GM23338 (cell line): Measurements from ENCODE around the gene NRBP1. TPM values are rescaled to one million over a fixed set of nuclear protein-coding genes. Genes with fewer than 3 reads are reported as not detected.

ENCODE experiments used
- ATAC-seq: fragments of 200-7000 bp; cut with Tn5 transposase; 3 replicates; pipeline ENCODE4 v1.9.1; 2020
- DNase-seq: peaks from one replicate; pipeline ENCODE4 v3.0.0-alpha.2; 2015; ENCODE audit warnings: low spot score
- H2AFZ ChIP-seq: fragments of 200-600 bp; sonication (generic); 2 replicates; pipeline ENCODE4 v1.8.0; 2016; ENCODE audit warnings: antibody characterized with exemption, mild to moderate bottlenecking, moderate library complexity
- H3F3A ChIP-seq: fragments of 200-600 bp; sonication (generic); replicated peaks from 2 replicates; pipeline ENCODE4 v1.8.0; 2017; ENCODE audit warnings: antibody characterized with exemption, mixed run types, low read depth
- H3K27ac ChIP-seq: fragments of 200-600 bp; sonication (generic); 2 replicates; pipeline ENCODE4 v1.6.1; 2016; ENCODE audit warnings: low read depth
- H3K27me3 ChIP-seq: fragments of 200-600 bp; sonication (generic); 2 replicates; pipeline ENCODE4 v1.8.0; 2016; ENCODE audit warnings: mild to moderate bottlenecking, mixed run types, moderate library complexity; ENCODE audit not compliant: insufficient read depth
- H3K36me3 ChIP-seq: fragments of 200-600 bp; sonication (generic); 2 replicates; pipeline ENCODE4 v1.8.0; 2016; ENCODE audit warnings: mild to moderate bottlenecking; ENCODE audit not compliant: insufficient read depth
- H3K4me1 ChIP-seq: fragments of 200-600 bp; sonication (generic); 2 replicates; pipeline ENCODE4 v1.8.0; 2016; ENCODE audit warnings: mild to moderate bottlenecking, moderate library complexity; ENCODE audit not compliant: insufficient read depth
- H3K4me2 ChIP-seq: fragments of 200-600 bp; sonication (generic); 2 replicates; pipeline ENCODE4 v1.7.1; 2017; ENCODE audit warnings: mixed run types
- H3K4me3 ChIP-seq: fragments of 200-600 bp; sonication (generic); 2 replicates; pipeline ENCODE4 v1.6.1; 2016; ENCODE audit warnings: mixed run types
- H3K79me2 ChIP-seq: fragments of 200-600 bp; sonication (generic); replicated peaks from 2 replicates; pipeline ENCODE4 v1.8.0; 2017; ENCODE audit warnings: mild to moderate bottlenecking; ENCODE audit not compliant: insufficient read depth
- H3K9me2 ChIP-seq: fragments of 200-600 bp; sonication (generic); 2 replicates; pipeline ENCODE4 v1.8.0; 2017; ENCODE audit not compliant: insufficient read depth
- H4K20me1 ChIP-seq: fragments of 200-600 bp; sonication (generic); replicated peaks from 2 replicates; pipeline ENCODE4 v1.8.0; 2017; ENCODE audit warnings: mild to moderate bottlenecking; ENCODE audit not compliant: insufficient read depth
- H3K27ac Mint-ChIP-seq: 2 replicates; pipeline ENCODE4 v1.8.0; 2020; ENCODE audit warnings: inconsistent platforms, mild to moderate bottlenecking, moderate library complexity, mixed read lengths
- H3K27me3 Mint-ChIP-seq: 3 replicates; pipeline ENCODE4 v1.8.0; 2022; ENCODE audit warnings: low read depth, mild to moderate bottlenecking, moderate library complexity, mixed read lengths, inconsistent platforms; ENCODE audit not compliant: insufficient read depth, poor library complexity
- H3K36me3 Mint-ChIP-seq: 3 replicates; pipeline ENCODE4 v1.8.0; 2021; ENCODE audit warnings: low read depth, mild to moderate bottlenecking, inconsistent platforms, moderate library complexity, mixed read lengths
- H3K4me1 Mint-ChIP-seq: 3 replicates; pipeline ENCODE4 v1.8.0; 2020; ENCODE audit warnings: mild to moderate bottlenecking, inconsistent platforms, mixed read lengths
- H3K4me3 Mint-ChIP-seq: 3 replicates; pipeline ENCODE4 v1.8.0; 2021; ENCODE audit warnings: moderate library complexity, mild to moderate bottlenecking, inconsistent platforms, mixed read lengths
- H3K9me3 Mint-ChIP-seq: 3 replicates; pipeline ENCODE4 v1.8.0; 2020; ENCODE audit warnings: moderate library complexity, mild to moderate bottlenecking, inconsistent platforms, mixed read lengths
- CREB1 ChIP-seq: fragments of 250-450 bp; sonication (Bioruptor Pico); IDR thresholded peaks from 2 replicates; pipeline ENCODE4 v1.5.0; 2020; ENCODE audit warnings: low read depth, mild to moderate bottlenecking, moderate library complexity
- CTCF ChIP-seq, 2 experiments: fragments of 200-600 bp in 1 of 2; sonication (generic) in 1 of 2; conservative IDR thresholded peaks; 2 replicates each; pipeline versions ENCODE4 v1.5.1 to v1.6.1; 2016 to 2017; ENCODE audit warnings: antibody characterized with exemption in 2 of 2, low read depth in 2 of 2, mild to moderate bottlenecking in 2 of 2, moderate library complexity in 1 of 2
- EZH2 ChIP-seq: fragments of 200-600 bp; sonication (generic); IDR thresholded peaks from one replicate; pipeline ENCODE4 v1.8.0; 2017; ENCODE audit warnings: antibody characterized with exemption, mild to moderate bottlenecking, low read depth; ENCODE audit not compliant: unreplicated experiment
- EZH2phosphoT487 ChIP-seq: fragments of 200-600 bp; sonication (generic); IDR thresholded peaks from one replicate; pipeline ENCODE4 v1.8.1; 2018; ENCODE audit warnings: antibody characterized with exemption; ENCODE audit not compliant: unreplicated experiment
- NANOG ChIP-seq: IDR thresholded peaks from 2 replicates; pipeline ENCODE4 v1.6.1; 2016; ENCODE audit warnings: antibody characterized with exemption, borderline replicate concordance
- STAT1 ChIP-seq: IDR thresholded peaks from one replicate; pipeline ENCODE4 v1.6.1; 2016; ENCODE audit warnings: antibody characterized with exemption; ENCODE audit not compliant: unreplicated experiment
- ZNF114 ChIP-seq: fragments of 250-450 bp; sonication (Bioruptor Pico); IDR thresholded peaks from 2 replicates; pipeline ENCODE4 v1.5.0; 2020; ENCODE audit warnings: mild to moderate bottlenecking, moderate library complexity
- polyA plus RNA-seq: library from polyadenylated mRNA; unstranded; fragments of >200 nt; fragmentation: Nextera tagmentation; extraction: Ambion mirVana; gene quantifications from 2 replicates; pipeline ENCODE4 v1.2.1, GENCODE V29; 2016
- total RNA-seq: library from RNA; depleted of rRNA; stranded (reverse); fragments of >200 nt; shearing (Covaris generic); gene quantifications from 2 replicates; pipeline ENCODE4 v1.2.3, GENCODE V29; 2014
- TF ChIP-seq, protein P1 (sequence below): IDR thresholded peaks from 2 replicates; pipeline ENCODE4 v1.6.1; 2016; ENCODE audit warnings: antibody characterized with exemption
- TF ChIP-seq, protein P2 (sequence below): fragments of 250-450 bp; sonication (Bioruptor Pico); IDR thresholded peaks from 2 replicates; pipeline ENCODE4 v1.5.0; 2020; ENCODE audit warnings: mild to moderate bottlenecking, moderate library complexity

The NRBP1 gene
- total and polyA plus RNA-seq, 2 experiments from 2014 or later = 75.0 to 128 TPM

DNA sequence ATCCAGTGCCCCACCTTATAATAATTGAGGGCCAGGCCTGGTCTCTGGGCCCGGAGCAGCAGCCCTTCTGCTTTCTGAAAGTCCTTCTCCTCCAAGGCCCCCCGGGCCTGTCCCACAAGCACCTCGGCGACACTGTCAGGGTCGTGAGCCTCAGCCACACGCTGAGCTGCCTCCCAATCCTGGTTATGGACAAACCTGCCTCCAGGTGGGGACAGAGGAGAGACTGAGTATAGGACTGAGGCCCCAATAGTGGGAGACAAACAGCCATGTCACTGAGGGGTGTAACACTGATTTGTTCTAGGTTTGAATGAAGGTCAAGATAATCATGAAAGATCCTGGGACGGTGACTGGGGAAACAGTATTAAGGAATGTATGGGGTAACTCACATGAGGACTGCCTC lies 25.5 kb downstream of the NRBP1 start:
- ATAC-seq = peak; percentile 78
- Histone ChIP-seq H3F3A (no peaks in the 10 kb centered on the region), H3K9me2 (no peaks in the 10 kb centered on the region), H3K27me3 (no peaks in the 10 kb centered on the region), H3K4me2 (no peak overlapping the region), H3K4me1 (no peaks in the 10 kb centered on the region), H2AFZ (no peak overlapping the region), H3K4me3 (no peak overlapping the region), H3K27ac (no peak overlapping the region), H3K36me3 (peaks cover 5% of the 10 kb centered on the region; the same call in 1 of the 2 replicates), H4K20me1 (no peaks in the 10 kb centered on the region), H3K79me2 (no peaks in the 10 kb centered on the region)
- peak; percentile 33 for DNase-seq
- H3K36me3 Mint-ChIP-seq = no peaks in the 10 kb centered on the region; the same call in 2 of the 3 replicates
- no peaks in the 10 kb centered on the region for H3K9me3 Mint-ChIP-seq
- peak; percentile 21 to 58; a peak in 3 of 4 replicates for TF ChIP-seq CTCF (conservative IDR thresholded peaks at IDR 0.05; ENCODE audit: low read depth in 2 of 2)
- no peak for TF ChIP-seq EZH2phosphoT487
- H3K27ac Mint-ChIP-seq = peak overlapping the region; percentile 8; the same call in 1 of the 2 replicates
- H3K4me1 Mint-ChIP-seq = no peaks in the 10 kb centered on the region
- peaks cover 2% of the 10 kb centered on the region for H3K27me3 Mint-ChIP-seq
- no peak overlapping the region for H3K4me3 Mint-ChIP-seq

DNA sequence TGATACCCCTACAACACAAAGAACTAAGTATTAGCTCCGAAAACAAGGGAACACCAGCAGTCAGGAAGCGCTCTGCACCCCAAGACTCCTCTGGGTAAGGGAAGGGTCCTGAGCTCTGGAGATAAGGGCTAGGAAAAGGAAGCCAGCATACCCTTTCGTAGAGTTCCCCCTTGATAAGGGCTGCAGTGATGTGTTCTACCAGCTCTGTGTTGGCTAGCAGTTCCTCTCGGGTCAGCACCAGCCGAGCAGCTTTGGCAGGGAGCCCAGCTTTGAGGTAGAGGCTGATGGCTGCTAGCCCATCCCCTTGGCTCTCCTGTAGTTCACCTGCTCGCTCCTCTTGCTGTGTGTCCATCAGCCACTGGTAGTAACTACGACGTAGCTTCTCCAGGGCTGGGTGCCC lies 32.7 kb downstream of the NRBP1 start:
- Mint-ChIP-seq H3K27ac (peak overlapping the region; percentile 45; the same call in 1 of the 2 replicates), H3K27me3 (no peaks in the 10 kb centered on the region), H3K4me3 (no peak overlapping the region), H3K9me3 (no peaks in the 10 kb centered on the region), H3K4me1 (peaks cover 4% of the 10 kb centered on the region; the same call in 2 of the 3 replicates), H3K36me3 (no peaks in the 10 kb centered on the region; the same call in 2 of the 3 replicates)
- no peak overlapping the region for H3K4me3 ChIP-seq
- H4K20me1 ChIP-seq = no peaks in the 10 kb centered on the region
- no peak overlapping the region for H2AFZ ChIP-seq
- H3F3A ChIP-seq = no peaks in the 10 kb centered on the region
- H3K4me1 ChIP-seq = no peaks in the 10 kb centered on the region
- ATAC-seq = peak; percentile 22
- peak overlapping the region; percentile 74; the same call in 1 of the 2 replicates for H3K27ac ChIP-seq
- no peak overlapping the region for H3K4me2 ChIP-seq
- no peak for DNase-seq
- H3K36me3 ChIP-seq = peaks cover 5% of the 10 kb centered on the region; the same call in 1 of the 2 replicates
- no peaks in the 10 kb centered on the region for H3K9me2 ChIP-seq
- H3K79me2 ChIP-seq = no peaks in the 10 kb centered on the region
- H3K27me3 ChIP-seq = no peaks in the 10 kb centered on the region
- TF ChIP-seq, protein P1, sequence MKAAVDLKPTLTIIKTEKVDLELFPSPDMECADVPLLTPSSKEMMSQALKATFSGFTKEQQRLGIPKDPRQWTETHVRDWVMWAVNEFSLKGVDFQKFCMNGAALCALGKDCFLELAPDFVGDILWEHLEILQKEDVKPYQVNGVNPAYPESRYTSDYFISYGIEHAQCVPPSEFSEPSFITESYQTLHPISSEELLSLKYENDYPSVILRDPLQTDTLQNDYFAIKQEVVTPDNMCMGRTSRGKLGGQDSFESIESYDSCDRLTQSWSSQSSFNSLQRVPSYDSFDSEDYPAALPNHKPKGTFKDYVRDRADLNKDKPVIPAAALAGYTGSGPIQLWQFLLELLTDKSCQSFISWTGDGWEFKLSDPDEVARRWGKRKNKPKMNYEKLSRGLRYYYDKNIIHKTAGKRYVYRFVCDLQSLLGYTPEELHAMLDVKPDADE = no peak
- TF ChIP-seq CREB1 (CRISPR knock-in tag) = no peak
- TF ChIP-seq EZH2phosphoT487 = no peak
- no peak for TF ChIP-seq ZNF114 (CRISPR knock-in tag)
- TF ChIP-seq STAT1 = no peak
- TF ChIP-seq NANOG = no peak
- TF ChIP-seq EZH2 = no peak
- TF ChIP-seq, protein P2, sequence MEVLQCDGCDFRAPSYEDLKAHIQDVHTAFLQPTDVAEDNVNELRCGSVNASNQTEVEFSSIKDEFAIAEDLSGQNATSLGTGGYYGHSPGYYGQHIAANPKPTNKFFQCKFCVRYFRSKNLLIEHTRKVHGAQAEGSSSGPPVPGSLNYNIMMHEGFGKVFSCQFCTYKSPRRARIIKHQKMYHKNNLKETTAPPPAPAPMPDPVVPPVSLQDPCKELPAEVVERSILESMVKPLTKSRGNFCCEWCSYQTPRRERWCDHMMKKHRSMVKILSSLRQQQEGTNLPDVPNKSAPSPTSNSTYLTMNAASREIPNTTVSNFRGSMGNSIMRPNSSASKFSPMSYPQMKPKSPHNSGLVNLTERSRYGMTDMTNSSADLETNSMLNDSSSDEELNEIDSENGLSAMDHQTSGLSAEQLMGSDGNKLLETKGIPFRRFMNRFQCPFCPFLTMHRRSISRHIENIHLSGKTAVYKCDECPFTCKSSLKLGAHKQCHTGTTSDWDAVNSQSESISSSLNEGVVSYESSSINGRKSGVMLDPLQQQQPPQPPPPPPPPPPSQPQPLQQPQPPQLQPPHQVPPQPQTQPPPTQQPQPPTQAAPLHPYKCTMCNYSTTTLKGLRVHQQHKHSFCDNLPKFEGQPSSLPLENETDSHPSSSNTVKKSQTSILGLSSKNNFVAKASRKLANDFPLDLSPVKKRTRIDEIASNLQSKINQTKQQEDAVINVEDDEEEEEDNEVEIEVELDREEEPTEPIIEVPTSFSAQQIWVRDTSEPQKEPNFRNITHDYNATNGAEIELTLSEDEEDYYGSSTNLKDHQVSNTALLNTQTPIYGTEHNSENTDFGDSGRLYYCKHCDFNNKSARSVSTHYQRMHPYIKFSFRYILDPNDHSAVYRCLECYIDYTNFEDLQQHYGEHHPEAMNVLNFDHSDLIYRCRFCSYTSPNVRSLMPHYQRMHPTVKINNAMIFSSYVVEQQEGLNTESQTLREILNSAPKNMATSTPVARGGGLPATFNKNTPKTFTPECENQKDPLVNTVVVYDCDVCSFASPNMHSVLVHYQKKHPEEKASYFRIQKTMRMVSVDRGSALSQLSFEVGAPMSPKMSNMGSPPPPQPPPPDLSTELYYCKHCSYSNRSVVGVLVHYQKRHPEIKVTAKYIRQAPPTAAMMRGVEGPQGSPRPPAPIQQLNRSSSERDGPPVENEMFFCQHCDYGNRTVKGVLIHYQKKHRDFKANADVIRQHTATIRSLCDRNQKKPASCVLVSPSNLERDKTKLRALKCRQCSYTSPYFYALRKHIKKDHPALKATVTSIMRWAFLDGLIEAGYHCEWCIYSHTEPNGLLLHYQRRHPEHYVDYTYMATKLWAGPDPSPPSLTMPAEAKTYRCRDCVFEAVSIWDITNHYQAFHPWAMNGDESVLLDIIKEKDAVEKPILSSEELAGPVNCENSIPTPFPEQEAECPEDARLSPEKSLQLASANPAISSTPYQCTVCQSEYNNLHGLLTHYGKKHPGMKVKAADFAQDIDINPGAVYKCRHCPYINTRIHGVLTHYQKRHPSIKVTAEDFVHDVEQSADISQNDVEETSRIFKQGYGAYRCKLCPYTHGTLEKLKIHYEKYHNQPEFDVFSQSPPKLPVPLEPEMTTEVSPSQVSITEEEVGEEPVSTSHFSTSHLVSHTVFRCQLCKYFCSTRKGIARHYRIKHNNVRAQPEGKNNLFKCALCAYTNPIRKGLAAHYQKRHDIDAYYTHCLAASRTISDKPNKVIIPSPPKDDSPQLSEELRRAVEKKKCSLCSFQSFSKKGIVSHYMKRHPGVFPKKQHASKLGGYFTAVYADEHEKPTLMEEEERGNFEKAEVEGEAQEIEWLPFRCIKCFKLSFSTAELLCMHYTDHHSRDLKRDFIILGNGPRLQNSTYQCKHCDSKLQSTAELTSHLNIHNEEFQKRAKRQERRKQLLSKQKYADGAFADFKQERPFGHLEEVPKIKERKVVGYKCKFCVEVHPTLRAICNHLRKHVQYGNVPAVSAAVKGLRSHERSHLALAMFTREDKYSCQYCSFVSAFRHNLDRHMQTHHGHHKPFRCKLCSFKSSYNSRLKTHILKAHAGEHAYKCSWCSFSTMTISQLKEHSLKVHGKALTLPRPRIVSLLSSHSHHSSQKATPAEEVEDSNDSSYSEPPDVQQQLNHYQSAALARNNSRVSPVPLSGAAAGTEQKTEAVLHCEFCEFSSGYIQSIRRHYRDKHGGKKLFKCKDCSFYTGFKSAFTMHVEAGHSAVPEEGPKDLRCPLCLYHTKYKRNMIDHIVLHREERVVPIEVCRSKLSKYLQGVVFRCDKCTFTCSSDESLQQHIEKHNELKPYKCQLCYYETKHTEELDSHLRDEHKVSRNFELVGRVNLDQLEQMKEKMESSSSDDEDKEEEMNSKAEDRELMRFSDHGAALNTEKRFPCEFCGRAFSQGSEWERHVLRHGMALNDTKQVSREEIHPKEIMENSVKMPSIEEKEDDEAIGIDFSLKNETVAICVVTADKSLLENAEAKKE = no peak
